ENCODE data around the gene ZNF761. TPM values are rescaled to one million over a fixed set of nuclear protein-coding genes. Genes with fewer than 3 reads are reported as not detected.

Gene ZNF761
- total RNA-seq, 1 experiment from 2014 or later = 32.7 TPM

DNA sequence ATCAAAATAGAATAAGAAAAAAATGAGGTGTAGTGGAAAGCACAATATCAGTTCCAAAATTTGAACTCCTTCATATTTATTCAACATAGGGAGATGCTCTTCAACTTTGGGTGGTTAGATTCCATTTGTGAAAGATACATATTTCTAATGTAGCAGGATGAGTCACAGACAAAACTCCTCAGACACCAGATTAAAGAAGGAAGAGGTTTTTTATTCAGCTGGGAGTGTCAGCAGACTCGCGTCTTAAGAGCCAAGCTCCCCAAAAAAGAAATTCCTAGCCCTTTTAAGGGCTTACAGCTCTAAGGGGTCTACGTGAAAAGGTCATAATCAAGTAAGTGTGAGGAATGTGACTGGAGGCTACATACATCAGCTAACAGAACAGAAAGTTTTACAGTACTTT is 43.6 kb upstream of the ZNF761 start:
- Histone ChIP-seq H3K27me3 (ENCODE audit: insufficient read depth, low read length) (no peaks in the 10 kb centered on the region), H3K79me2 (ENCODE audit: insufficient read depth, low read length) (no peaks in the 10 kb centered on the region), H3K23me2 (ENCODE audit: insufficient read length, low read depth, low read length, poor library complexity, severe bottlenecking) (no peaks in the 10 kb centered on the region), H2BK20ac (ENCODE audit: low read depth, low read length, poor library complexity, severe bottlenecking) (no peak overlapping the region), H2BK5ac (ENCODE audit: insufficient read length, low read length) (no peak overlapping the region), H3K18ac (ENCODE audit: insufficient read length, low read depth, low read length) (no peak overlapping the region), H2AFZ (ENCODE audit: low read length) (no peak overlapping the region), H4K91ac (ENCODE audit: insufficient read length, low read depth, low read length) (no peak overlapping the region), H3K4me1 (ENCODE audit: insufficient read depth, low read length) (0 out of 2 replicates have a peak, but pooled peaks cover 3% of the 10 kb centered on the region), H3K4ac (ENCODE audit: low read depth, low read length) (no peak overlapping the region), H3K56ac (ENCODE audit: insufficient read length, low read depth, low read length) (no peak overlapping the region), H3K27ac (ENCODE audit: insufficient read length, low read depth, low read length) (no peak overlapping the region), H3K9ac (ENCODE audit: extremely low read depth, insufficient read length, low read length) (no peak overlapping the region), H2BK15ac (ENCODE audit: low read depth, low read length) (no peak overlapping the region), H3K14ac (ENCODE audit: insufficient read depth, low read length) (no peak overlapping the region), H3K23ac (ENCODE audit: insufficient read length, low read depth, low read length) (no peak overlapping the region), H4K5ac (ENCODE audit: insufficient read length, low read depth, low read length) (no peak overlapping the region), H3K9me3 (ENCODE audit: control insufficient read depth, low read depth, low read length) (peaks cover 10% of the 10 kb centered on the region), H3K4me2 (ENCODE audit: insufficient read depth, insufficient read length, low read length) (no peak overlapping the region), H3T11ph (ENCODE audit: low read length) (no peak overlapping the region), H2BK12ac (ENCODE audit: insufficient read length, low read depth, low read length) (no peak overlapping the region), H2BK120ac (ENCODE audit: low read depth, low read length, poor library complexity, severe bottlenecking) (no peak overlapping the region), H3K79me1 (ENCODE audit: insufficient read depth, low read depth, low read length, poor library complexity, severe bottlenecking) (no peaks in the 10 kb centered on the region), H4K20me1 (ENCODE audit: control insufficient read depth, insufficient read depth, insufficient read length) (no peaks in the 10 kb centered on the region), H4K8ac (replicated peaks; ENCODE audit: insufficient read length, low read depth, low read length) (no peak overlapping the region), H2AK5ac (ENCODE audit: insufficient read length, low read length) (no peak overlapping the region)
- WGBS (ENCODE audit: extremely low coverage, insufficient read length, low lambda C conversion rate) = no CpG with 5 or more reads among the region's 3 CpGs
- no peaks in the 10 kb centered on the region for H3K27me3 Mint-ChIP-seq (ENCODE audit: low read depth)
- H3K9me3 Mint-ChIP-seq = peaks cover 23 to 34% of the 10 kb centered on the region in 2 experiments
- H3K36me3 Mint-ChIP-seq (ENCODE audit: insufficient read depth in 1 of 3, low read depth in 3 of 3) = peaks cover 38 to 44% (median 42%) of the 10 kb centered on the region in 3 experiments
- TF ChIP-seq, protein P1, sequence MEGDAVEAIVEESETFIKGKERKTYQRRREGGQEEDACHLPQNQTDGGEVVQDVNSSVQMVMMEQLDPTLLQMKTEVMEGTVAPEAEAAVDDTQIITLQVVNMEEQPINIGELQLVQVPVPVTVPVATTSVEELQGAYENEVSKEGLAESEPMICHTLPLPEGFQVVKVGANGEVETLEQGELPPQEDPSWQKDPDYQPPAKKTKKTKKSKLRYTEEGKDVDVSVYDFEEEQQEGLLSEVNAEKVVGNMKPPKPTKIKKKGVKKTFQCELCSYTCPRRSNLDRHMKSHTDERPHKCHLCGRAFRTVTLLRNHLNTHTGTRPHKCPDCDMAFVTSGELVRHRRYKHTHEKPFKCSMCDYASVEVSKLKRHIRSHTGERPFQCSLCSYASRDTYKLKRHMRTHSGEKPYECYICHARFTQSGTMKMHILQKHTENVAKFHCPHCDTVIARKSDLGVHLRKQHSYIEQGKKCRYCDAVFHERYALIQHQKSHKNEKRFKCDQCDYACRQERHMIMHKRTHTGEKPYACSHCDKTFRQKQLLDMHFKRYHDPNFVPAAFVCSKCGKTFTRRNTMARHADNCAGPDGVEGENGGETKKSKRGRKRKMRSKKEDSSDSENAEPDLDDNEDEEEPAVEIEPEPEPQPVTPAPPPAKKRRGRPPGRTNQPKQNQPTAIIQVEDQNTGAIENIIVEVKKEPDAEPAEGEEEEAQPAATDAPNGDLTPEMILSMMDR (conservative IDR thresholded peaks at IDR 0.05) = no peak
- no peak overlapping the region for H3K4me3 Mint-ChIP-seq
- no peak overlapping the region for H3K27ac Mint-ChIP-seq
- peaks cover 6 to 10% of the 10 kb centered on the region in 2 experiments for H3K4me1 Mint-ChIP-seq
- DNase-seq = no peak

Measured in H9 (cell line).